Nephron (organoid): ENCODE results near the gene IGDCC3.

Experiments used
- H3K27ac Mint-ChIP-seq, 3 experiments: 2 replicates each; pipeline ENCODE4 v1.8.0; 2020; ENCODE audit warnings: mixed read lengths in 3 of 3, mild to moderate bottlenecking in 2 of 3, moderate library complexity in 1 of 3
- H3K27me3 Mint-ChIP-seq: 2 replicates; pipeline ENCODE4 v1.8.0; 2021; ENCODE audit warnings: low read depth, mild to moderate bottlenecking, moderate library complexity, mixed read lengths
- H3K36me3 Mint-ChIP-seq: 2 replicates; pipeline ENCODE4 v1.8.0; 2020; ENCODE audit warnings: low read depth, mixed read lengths
- H3K4me1 Mint-ChIP-seq: 2 replicates; pipeline ENCODE4 v1.8.0; 2020; ENCODE audit warnings: mixed read lengths
- H3K4me3 Mint-ChIP-seq, 3 experiments: 2 replicates each; pipeline ENCODE4 v1.8.0; 2020; ENCODE audit warnings: mild to moderate bottlenecking in 3 of 3, mixed read lengths in 3 of 3, moderate library complexity in 2 of 3
- H3K9me3 Mint-ChIP-seq: 2 replicates; pipeline ENCODE4 v1.8.0; 2020; ENCODE audit warnings: mixed read lengths
- TF ChIP-seq, protein P1 (sequence below), 3 experiments: fragments of 200-600 bp; sonication (generic); IDR thresholded peaks; one replicate each; pipeline ENCODE4 v1.5.0; 2021; ENCODE audit warnings: antibody characterized with exemption in 3 of 3; ENCODE audit not compliant: unreplicated experiment in 3 of 3

IGDCC3 gene

DNA sequence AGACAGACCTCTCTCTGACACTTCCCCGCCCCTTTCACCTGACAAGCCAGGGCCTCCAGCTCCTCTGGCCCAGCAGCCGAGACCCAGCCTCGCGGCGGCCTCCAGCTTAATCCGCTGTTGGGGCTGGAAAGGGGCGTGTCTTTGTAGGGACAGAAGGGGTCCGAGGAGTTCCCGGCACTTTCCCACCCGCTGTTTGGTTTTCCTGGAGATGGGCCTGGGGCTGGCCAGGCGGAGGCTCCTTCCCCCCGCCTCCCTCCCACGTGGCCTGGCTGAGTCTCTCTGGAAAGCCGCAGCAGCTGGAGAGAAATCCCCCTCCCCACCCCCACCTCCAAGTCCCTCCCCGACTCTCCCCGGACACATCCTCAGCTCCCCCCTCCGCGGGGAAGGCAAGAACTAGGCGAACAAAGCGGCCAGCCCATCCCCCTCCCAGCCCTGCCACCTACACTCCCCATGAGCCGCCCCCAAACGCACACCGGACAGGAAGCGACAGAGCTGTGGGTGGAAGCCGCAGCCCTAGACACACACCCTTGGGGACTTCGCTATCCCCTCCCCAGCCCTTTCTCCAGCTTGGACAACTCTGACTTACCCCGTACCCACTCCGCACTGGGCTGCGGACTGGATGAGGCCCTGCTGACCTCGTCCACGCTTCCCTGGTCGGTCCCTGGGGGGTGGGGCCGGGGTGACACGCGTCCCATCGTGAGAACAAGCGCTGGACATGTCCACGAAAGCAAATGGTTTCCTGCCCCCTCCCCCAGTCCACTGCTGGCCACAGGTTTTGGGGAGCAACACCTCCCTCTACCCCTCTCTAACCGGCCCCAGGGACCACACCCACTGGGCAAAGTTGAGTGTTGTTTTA, 43.8 kb upstream of the IGDCC3 start:
- Mint-ChIP-seq H3K36me3 (no peaks in the 10 kb centered on the region), H3K27me3 (peaks cover 9% of the 10 kb centered on the region), H3K9me3 (no peaks in the 10 kb centered on the region), H3K4me1 (peaks cover 73% of the 10 kb centered on the region), H3K27ac (peak overlapping the region; percentile 95 to 98 (median 98)), H3K4me3 (peak overlapping the region; percentile 96 to 99 (median 98))
- TF ChIP-seq, protein P1, sequence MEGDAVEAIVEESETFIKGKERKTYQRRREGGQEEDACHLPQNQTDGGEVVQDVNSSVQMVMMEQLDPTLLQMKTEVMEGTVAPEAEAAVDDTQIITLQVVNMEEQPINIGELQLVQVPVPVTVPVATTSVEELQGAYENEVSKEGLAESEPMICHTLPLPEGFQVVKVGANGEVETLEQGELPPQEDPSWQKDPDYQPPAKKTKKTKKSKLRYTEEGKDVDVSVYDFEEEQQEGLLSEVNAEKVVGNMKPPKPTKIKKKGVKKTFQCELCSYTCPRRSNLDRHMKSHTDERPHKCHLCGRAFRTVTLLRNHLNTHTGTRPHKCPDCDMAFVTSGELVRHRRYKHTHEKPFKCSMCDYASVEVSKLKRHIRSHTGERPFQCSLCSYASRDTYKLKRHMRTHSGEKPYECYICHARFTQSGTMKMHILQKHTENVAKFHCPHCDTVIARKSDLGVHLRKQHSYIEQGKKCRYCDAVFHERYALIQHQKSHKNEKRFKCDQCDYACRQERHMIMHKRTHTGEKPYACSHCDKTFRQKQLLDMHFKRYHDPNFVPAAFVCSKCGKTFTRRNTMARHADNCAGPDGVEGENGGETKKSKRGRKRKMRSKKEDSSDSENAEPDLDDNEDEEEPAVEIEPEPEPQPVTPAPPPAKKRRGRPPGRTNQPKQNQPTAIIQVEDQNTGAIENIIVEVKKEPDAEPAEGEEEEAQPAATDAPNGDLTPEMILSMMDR (IDR thresholded peaks at IDR 0.05; ENCODE audit: unreplicated experiment in 3 of 3) = no peak

DNA sequence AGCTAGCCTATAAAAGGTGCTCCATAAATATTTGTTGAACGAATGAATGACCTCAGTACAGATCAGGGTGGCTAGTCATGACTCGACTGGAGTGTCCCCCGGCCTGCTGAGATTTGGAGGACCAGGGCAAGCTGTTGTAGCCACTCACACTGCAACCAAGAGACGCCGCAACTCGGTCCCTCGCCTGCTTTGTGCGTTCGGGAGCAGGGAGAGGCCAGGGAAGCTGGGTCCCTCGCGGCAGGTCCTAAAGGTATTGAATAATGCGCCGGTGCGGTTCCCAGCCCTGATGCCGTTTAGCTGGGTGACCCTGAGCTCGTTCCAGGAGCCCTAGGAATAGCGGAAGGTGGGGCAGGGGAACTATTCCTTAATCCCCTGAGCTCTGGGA, 43.2 kb upstream of the IGDCC3 start:
- H3K4me3 Mint-ChIP-seq = peak overlapping the region; percentile 96 to 99 (median 98)

DNA sequence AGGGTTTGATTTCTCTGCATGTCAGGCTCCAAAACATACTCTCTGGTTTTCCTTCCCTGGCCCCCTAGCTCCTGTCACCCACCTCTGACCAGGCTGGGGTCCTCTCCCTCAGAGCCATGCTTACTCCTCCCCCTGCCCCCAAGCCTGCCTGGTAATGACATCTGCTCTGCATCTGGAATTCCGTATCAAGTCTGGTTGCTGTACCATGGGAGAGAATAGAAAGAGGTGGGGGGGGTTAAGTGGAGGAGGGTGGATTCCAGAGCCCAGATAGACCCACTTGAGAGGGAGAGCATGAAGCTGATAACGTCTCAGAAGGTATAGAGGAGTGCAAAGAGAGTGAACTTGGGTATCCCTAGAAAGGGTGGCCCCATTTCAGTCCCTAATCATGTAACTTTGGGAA, 40.8 kb upstream of the IGDCC3 start:
- H3K4me3 Mint-ChIP-seq = peak overlapping the region; percentile 10 to 75 (median 62)
- H3K27me3 Mint-ChIP-seq = peaks cover 12% of the 10 kb centered on the region
- no peaks in the 10 kb centered on the region for H3K9me3 Mint-ChIP-seq
- H3K4me1 Mint-ChIP-seq = peaks cover 82% of the 10 kb centered on the region
- H3K27ac Mint-ChIP-seq = peak overlapping the region; percentile 95 to 98 (median 97)
- H3K36me3 Mint-ChIP-seq = no peaks in the 10 kb centered on the region
- TF ChIP-seq, protein P1 (IDR thresholded peaks at IDR 0.05; ENCODE audit: unreplicated experiment in 3 of 3) = no peak

More for the DNA sequence above, 43.2 kb upstream of the IGDCC3 start:
- Mint-ChIP-seq H3K36me3 (no peaks in the 10 kb centered on the region), H3K27me3 (peaks cover 9% of the 10 kb centered on the region), H3K27ac (peak overlapping the region; percentile 95 to 98 (median 98)), H3K4me1 (peaks cover 72% of the 10 kb centered on the region), H3K9me3 (no peaks in the 10 kb centered on the region)
- TF ChIP-seq, protein P1 (IDR thresholded peaks at IDR 0.05; ENCODE audit: unreplicated experiment in 3 of 3) = no peak

DNA sequence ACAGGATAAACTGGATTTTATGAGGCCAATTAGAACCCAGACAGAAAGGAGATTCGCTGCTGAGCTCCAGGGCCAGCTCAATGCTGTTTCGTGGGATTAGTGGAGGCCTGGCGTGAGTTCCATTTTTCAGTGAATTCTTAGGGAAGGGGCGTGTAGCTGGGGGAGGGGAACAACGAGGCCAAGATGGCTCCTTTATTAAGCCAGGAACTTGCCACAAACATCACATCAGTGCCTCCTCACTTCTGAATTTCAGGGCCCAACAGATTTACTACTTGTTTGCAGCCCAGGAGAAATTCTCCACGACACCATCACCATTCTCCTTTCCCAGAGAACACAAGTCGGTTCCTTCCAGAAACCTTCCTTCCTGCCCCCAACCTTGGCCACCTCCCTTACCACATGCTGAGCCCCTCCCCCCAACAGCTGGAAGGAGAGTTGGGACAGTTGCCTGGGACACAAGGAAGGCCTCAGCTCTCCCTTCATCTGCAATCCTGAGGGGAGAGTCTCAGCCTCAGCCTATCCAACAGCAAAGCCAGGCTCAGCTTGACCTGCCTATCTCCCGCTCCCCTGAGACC, 39.1 kb upstream of the IGDCC3 start:
- TF ChIP-seq, protein P1 (IDR thresholded peaks at IDR 0.05; ENCODE audit: unreplicated experiment in 3 of 3) = no peak
- no peaks in the 10 kb centered on the region for H3K9me3 Mint-ChIP-seq
- peaks cover 84% of the 10 kb centered on the region for H3K4me1 Mint-ChIP-seq
- H3K27me3 Mint-ChIP-seq = peaks cover 8% of the 10 kb centered on the region
- peak overlapping the region; percentile 95 to 98 (median 97) for H3K27ac Mint-ChIP-seq
- no peaks in the 10 kb centered on the region for H3K36me3 Mint-ChIP-seq
- H3K4me3 Mint-ChIP-seq = peak overlapping the region; percentile 65 to 82 (median 81)

DNA sequence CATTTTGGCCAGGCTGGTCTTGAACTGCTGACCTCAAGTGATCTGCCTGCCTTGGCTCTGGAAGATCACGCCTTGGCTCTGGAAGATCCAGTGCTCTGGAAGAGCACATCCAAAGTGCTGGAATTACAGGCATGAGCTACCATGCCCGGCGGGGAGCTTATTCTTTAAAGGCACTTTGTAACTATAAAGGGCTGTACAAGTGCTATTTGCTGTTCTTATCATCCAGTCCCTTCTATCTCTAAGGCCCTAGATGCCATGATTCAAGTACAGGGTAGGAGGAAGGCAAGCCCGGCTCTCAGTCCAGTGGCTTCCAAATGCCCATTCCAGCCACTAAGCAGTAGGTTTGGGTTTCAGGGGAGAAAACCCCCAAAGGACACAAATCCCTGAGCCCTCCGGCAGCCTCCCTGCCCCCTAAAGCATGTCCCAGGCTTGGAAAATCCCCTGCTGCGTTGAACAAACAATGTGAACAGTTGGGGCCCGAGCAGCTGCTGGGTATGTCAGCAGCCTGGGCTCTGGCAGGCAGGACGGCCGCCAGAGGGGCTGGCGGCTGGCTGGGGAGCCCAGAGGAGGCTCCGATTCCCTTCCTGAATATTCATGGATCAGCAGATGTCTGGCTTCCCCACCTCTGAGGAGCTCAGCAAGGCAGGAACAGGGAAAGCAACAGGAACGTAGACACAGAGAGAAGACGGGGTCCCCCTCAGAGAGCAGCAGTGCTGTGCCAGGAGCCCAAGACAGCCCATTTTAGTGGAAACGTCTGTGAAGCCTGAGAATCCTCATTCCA, 37.2 kb upstream of the IGDCC3 start:
- Mint-ChIP-seq H3K9me3 (no peaks in the 10 kb centered on the region), H3K36me3 (no peaks in the 10 kb centered on the region), H3K27ac (peak overlapping the region; percentile 95 to 98 (median 97))

More for the DNA sequence above, 37.2 kb upstream of the IGDCC3 start:
- Mint-ChIP-seq H3K27me3 (peaks cover 8% of the 10 kb centered on the region), H3K4me1 (peaks cover 89% of the 10 kb centered on the region), H3K4me3 (peak overlapping the region; percentile 57 to 82 (median 81))
- TF ChIP-seq, protein P1 (IDR thresholded peaks at IDR 0.05; ENCODE audit: unreplicated experiment in 3 of 3) = peak in 1 of 3 experiments; percentile 8
